K562 (cell line): Measurements from ENCODE around the gene SDK1. TPM values are rescaled to one million over a fixed set of nuclear protein-coding genes. Genes with fewer than 3 reads are reported as not detected.

Experiments used
- ARID2 ChIP-seq: fragments of 450-650 bp; IDR thresholded peaks from 2 replicates; pipeline ENCODE4 v1.6.1; 2017; ENCODE audit warnings: antibody characterized with exemption, mild to moderate bottlenecking
- BRF1 ChIP-seq: IDR thresholded peaks from 3 replicates; pipeline ENCODE4 v1.6.1; 2011; ENCODE audit warnings: borderline replicate concordance, mild to moderate bottlenecking; ENCODE audit not compliant: insufficient read length; ENCODE audit errors: extremely low read depth
- CBX8 ChIP-seq: fragments of 200-600 bp; sonication (generic); IDR thresholded peaks from 2 replicates; pipeline ENCODE4 v1.6.1; 2012; ENCODE audit warnings: borderline replicate concordance, mixed run types, low read depth, mild to moderate bottlenecking, moderate library complexity, mixed read lengths, low read length, control low read depth, inconsistent platforms; ENCODE audit not compliant: poor library complexity, severe bottlenecking; ENCODE audit errors: extremely low read depth
- HDAC2 ChIP-seq: fragments of 450-650 bp; IDR thresholded peaks from 2 replicates; pipeline ENCODE4 v1.6.1; 2016; ENCODE audit warnings: mild to moderate bottlenecking
- HDAC6 ChIP-seq: IDR thresholded peaks from 2 replicates; pipeline ENCODE4 v1.6.1; 2012; ENCODE audit warnings: low read depth, mild to moderate bottlenecking, control low read depth, inconsistent platforms, low read length, moderate library complexity
- HNRNPLL ChIP-seq: fragments of 200-400 bp; formaldehyde crosslinking; IDR thresholded peaks from 2 replicates; pipeline ENCODE4 v1.6.1; 2017; ENCODE audit warnings: low read length, low read depth, mild to moderate bottlenecking; ENCODE audit not compliant: poor library complexity, severe bottlenecking
- KDM5B ChIP-seq: fragments of 200-600 bp; sonication (generic); IDR thresholded peaks from 2 replicates; pipeline ENCODE4 v1.6.1; 2012; ENCODE audit warnings: low read depth, mild to moderate bottlenecking, moderate library complexity, low read length, control low read depth, inconsistent platforms; ENCODE audit not compliant: insufficient replicate concordance
- L3MBTL2 ChIP-seq: fragments of 450-650 bp; IDR thresholded peaks from 2 replicates; pipeline ENCODE4 v1.6.1; 2016; ENCODE audit warnings: mild to moderate bottlenecking, moderate library complexity
- NR2C2 ChIP-seq, 2 experiments: fragments of 200-800 bp in 1 of 2; sonication (Bioruptor generic) in 1 of 2; sonication (generic) in 1 of 2; formaldehyde crosslinking in 1 of 2; IDR thresholded peaks; 2 replicates each; pipeline versions ENCODE4 v1.6.1 to v1.8.0; 2016 to 2022; ENCODE audit warnings: mild to moderate bottlenecking in 1 of 2, missing compliant biosample characterization in 1 of 2, missing genetic modification characterization in 1 of 2, missing genetic modification reagents in 1 of 2
- PHB ChIP-seq: fragments of 250-450 bp; sonication (Bioruptor Pico); IDR thresholded peaks from 2 replicates; pipeline ENCODE4 v1.5.0; 2021
- PYGO2 ChIP-seq: fragments of 450-650 bp; IDR thresholded peaks from 2 replicates; pipeline ENCODE4 v1.6.1; 2016; ENCODE audit warnings: mild to moderate bottlenecking, missing genetic modification characterization, moderate library complexity, missing compliant biosample characterization
- ZNF277 ChIP-seq: fragments of 250-450 bp; sonication (Bioruptor Pico); IDR thresholded peaks from 2 replicates; pipeline ENCODE4 v1.8.0; 2022; ENCODE audit warnings: inconsistent platforms, mild to moderate bottlenecking, moderate library complexity, borderline replicate concordance
- polyA plus RNA-seq, 8 experiments: library from polyadenylated mRNA; depleted of rRNA in 4 of 8; stranded (reverse) in 5 of 8; unstranded in 3 of 8; fragments of >200 nt; fragmentation: Nextera tagmentation in 2 of 8; fragmentation: Illumina TruSeq in 1 of 8; extraction: Ambion mirVana in 2 of 8; extraction: Trizol in 1 of 8; gene quantifications; 2 replicates each; pipeline versions ENCODE4 v1.2.1 to v1.2.3, GENCODE V29; 2011 to 2014; ENCODE audit warnings: inconsistent platforms in 1 of 8, missing spikeins in 1 of 8
- total RNA-seq, 7 experiments: library from RNA; depleted of rRNA in 6 of 7; stranded (reverse); fragments of >200 nt in 6 of 7; fragmentation: Illumina TruSeq in 2 of 7; extraction: Trizol in 2 of 7; gene quantifications; 2 replicates each; pipeline versions ENCODE4 v1.2.1 to v1.2.3, GENCODE V29; 2011 to 2021; ENCODE audit warnings: low replicate concordance in 1 of 7
- TF ChIP-seq, protein P1 (sequence below): IDR thresholded peaks from 3 replicates; pipeline ENCODE4 v1.6.1; 2011; ENCODE audit warnings: borderline replicate concordance, mild to moderate bottlenecking; ENCODE audit not compliant: insufficient read length, insufficient read depth

SDK1 gene
- total and polyA plus RNA-seq, 9 of the 15 experiments (the other 6 are each of a cell fraction or from before 2014, with no cell fraction given): 0.16 TPM; not detected in 8

DNA sequence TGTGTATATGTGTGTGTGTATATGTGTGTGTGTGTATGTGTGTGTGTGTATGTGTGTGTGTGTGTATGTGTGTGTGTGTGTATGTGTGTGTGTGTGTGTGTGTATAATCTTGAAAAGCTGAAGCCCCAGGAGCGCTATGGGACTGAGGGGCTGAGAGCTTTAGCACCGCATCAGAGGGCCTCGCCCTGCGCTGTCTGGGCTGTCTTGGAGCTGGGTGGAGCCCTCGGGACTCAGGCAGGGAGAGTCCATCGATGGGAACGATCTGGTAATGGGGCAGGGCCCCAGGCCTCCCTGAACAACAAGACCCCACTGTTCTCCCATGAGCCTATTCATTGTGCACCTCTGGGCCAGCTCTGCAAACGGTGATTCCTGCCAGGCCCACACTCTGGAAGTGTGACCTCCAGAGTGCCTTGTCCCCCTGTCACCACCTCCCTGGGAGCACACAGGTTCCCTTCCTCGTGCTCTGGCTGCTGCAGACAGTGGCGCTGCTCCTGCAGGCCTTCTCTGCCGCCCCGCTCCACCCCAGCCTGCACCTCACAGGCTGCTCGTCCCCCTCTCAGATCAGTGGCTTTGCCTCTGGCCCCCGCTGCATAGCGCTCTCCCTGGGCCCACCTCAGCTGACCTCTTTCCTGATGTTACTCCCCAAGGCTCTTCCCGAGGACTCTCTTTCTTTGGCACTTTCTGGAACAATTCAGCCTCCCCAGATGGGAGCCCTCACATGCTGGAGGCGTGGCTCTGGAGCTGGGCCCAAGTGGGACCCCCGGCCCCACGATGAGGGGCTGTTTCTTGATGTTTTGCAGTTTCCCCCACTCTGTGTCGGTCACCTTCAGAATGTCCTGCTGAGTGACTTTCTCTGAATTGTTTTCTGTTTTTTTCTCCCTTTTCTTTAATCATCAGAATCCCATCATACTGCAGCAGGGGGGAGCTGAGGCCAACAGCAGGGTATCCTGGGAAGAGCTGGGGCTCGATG, 838.9 kb downstream of the SDK1 start (continued):
- TF ChIP-seq ZNF277 (CRISPR knock-in tag) (no peak), HDAC6 (no peak), PHB (CRISPR knock-in tag) (no peak), BRF1 (no peak), ARID2 (no peak), HDAC2 (no peak), PYGO2 (tag) (no peak), NR2C2 (CRISPR knock-in tag; IDR thresholded peaks at IDR 0.05) (no peak), NR2C2 (tag; IDR thresholded peaks at IDR 0.05) (no peak), CBX8 (no peak), L3MBTL2 (no peak), KDM5B (no peak), HNRNPLL (no peak)
- TF ChIP-seq, protein P1, sequence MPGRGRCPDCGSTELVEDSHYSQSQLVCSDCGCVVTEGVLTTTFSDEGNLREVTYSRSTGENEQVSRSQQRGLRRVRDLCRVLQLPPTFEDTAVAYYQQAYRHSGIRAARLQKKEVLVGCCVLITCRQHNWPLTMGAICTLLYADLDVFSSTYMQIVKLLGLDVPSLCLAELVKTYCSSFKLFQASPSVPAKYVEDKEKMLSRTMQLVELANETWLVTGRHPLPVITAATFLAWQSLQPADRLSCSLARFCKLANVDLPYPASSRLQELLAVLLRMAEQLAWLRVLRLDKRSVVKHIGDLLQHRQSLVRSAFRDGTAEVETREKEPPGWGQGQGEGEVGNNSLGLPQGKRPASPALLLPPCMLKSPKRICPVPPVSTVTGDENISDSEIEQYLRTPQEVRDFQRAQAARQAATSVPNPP: no peak
